SK-N-SH (cell line): Measurements from ENCODE around the gene FMO5. TPM values are rescaled to one million over a fixed set of nuclear protein-coding genes. Genes with fewer than 3 reads are reported as not detected.

Source experiments
- CTCF ChIA-PET: fragments of 300-600, 350-600 bp; formaldehyde crosslinking; extraction: SDS; loops from one replicate; lab custom pipeline; 2021; lab: Yijun Ruan, JAX
- POLR2A ChIA-PET: fragments of 350-600 bp; sonication (Branson Sonifier 250); formaldehyde crosslinking; extraction: SDS; loops from one replicate; lab custom pipeline; 2020; ENCODE audit warnings: antibody characterized with exemption, inconsistent platforms; lab: Yijun Ruan, JAX
- DNase-seq: peaks from one replicate; pipeline ENCODE4 v3.0.0; 2012
- H2AFZ ChIP-seq: fragments of 200-600 bp; sonication (generic); 2 replicates; pipeline ENCODE4 v1.8.1; 2016; ENCODE audit warnings: antibody characterized with exemption, mild to moderate bottlenecking, low read depth
- H3F3A ChIP-seq: fragments of 200-600 bp; sonication (generic); replicated peaks from 2 replicates; pipeline ENCODE3; 2016; ENCODE audit warnings: antibody characterized with exemption, mild to moderate bottlenecking; ENCODE audit not compliant: insufficient read depth
- H3K27ac ChIP-seq, 2 experiments: fragments of 200-500 bp in 1 of 2; fragments of 200-600 bp in 1 of 2; sonication (Bioruptor generic) in 1 of 2; sonication (generic), shearing (Covaris generic) in 1 of 2; 2 replicates each; pipeline versions ENCODE4 v1.5.1 to v1.6.1; 2014 to 2016; ENCODE audit warnings: low read depth in 2 of 2, inconsistent platforms in 1 of 2, low read length in 1 of 2, mild to moderate bottlenecking in 1 of 2, mixed read lengths in 1 of 2
- H3K27me3 ChIP-seq: fragments of 200-600 bp; sonication (generic), shearing (Covaris generic); 2 replicates; pipeline ENCODE4 v1.6.1; 2016; ENCODE audit warnings: mixed run types; ENCODE audit not compliant: insufficient read depth
- H3K36me3 ChIP-seq, 2 experiments: fragments of 200-500 bp in 1 of 2; fragments of 200-600 bp in 1 of 2; sonication (Bioruptor generic) in 1 of 2; sonication (generic) in 1 of 2; replicated peaks in 1 of 2; 2 replicates each; pipeline versions ENCODE3 to v1.5.1; 2014 to 2016; ENCODE audit warnings: low read length in 1 of 2, mild to moderate bottlenecking in 1 of 2; ENCODE audit not compliant: insufficient read depth in 2 of 2, control insufficient read depth in 1 of 2
- H3K4me1 ChIP-seq, 2 experiments: fragments of 200-500 bp in 1 of 2; fragments of 200-600 bp in 1 of 2; sonication (Bioruptor generic) in 1 of 2; sonication (generic), shearing (Covaris generic) in 1 of 2; 2 replicates each; pipeline versions ENCODE4 v1.5.1 to v1.6.1; 2014 to 2016; ENCODE audit warnings: low read depth in 1 of 2, low read length in 1 of 2, mixed run types in 1 of 2; ENCODE audit not compliant: insufficient read depth in 2 of 2, control insufficient read depth in 1 of 2
- H3K4me2 ChIP-seq: fragments of 200-600 bp; sonication (generic), shearing (Covaris generic); 2 replicates; pipeline ENCODE4 v1.6.1; 2017; ENCODE audit warnings: mixed run types
- H3K4me3 ChIP-seq, 2 experiments: fragments of 200-500 bp in 1 of 2; fragments of 200-600 bp in 1 of 2; sonication (Bioruptor generic) in 1 of 2; sonication (generic), shearing (Covaris generic) in 1 of 2; 2 replicates each; pipeline versions ENCODE4 v1.5.1 to v1.8.1; 2014 to 2016; ENCODE audit warnings: low read depth in 2 of 2, inconsistent platforms in 1 of 2, low read length in 1 of 2, mild to moderate bottlenecking in 1 of 2, mixed read lengths in 1 of 2, moderate library complexity in 1 of 2
- H3K79me2 ChIP-seq: fragments of 200-600 bp; sonication (generic); 2 replicates; pipeline ENCODE4 v1.8.1; 2017; ENCODE audit warnings: mild to moderate bottlenecking; ENCODE audit not compliant: insufficient read depth
- H3K9ac ChIP-seq: fragments of 200-600 bp; sonication (generic); 2 replicates; pipeline ENCODE4 v1.6.1; 2017; ENCODE audit warnings: mixed run types
- H3K9me2 ChIP-seq: fragments of 200-600 bp; sonication (generic); 2 replicates; pipeline ENCODE4 v1.6.1; 2017; ENCODE audit warnings: mixed run types
- H3K9me3 ChIP-seq: fragments of 200-600 bp; sonication (generic); 2 replicates; pipeline ENCODE4 v1.6.1; 2017; ENCODE audit warnings: mixed run types, mild to moderate bottlenecking, moderate library complexity
- H4K20me1 ChIP-seq: fragments of 200-600 bp; sonication (generic); 2 replicates; pipeline ENCODE4 v1.6.1; 2017; ENCODE audit warnings: mild to moderate bottlenecking, mixed run types; ENCODE audit not compliant: insufficient read depth
- ELF1 ChIP-seq: IDR thresholded peaks from 2 replicates; pipeline ENCODE4 v1.4.0; 2012
- EP300 ChIP-seq, 2 experiments: IDR thresholded peaks; 2 replicates each; pipeline versions ENCODE4 v1.4.0 to v1.6.1; 2012; ENCODE audit warnings: borderline replicate concordance in 1 of 2, low read depth in 1 of 2, low read length in 1 of 2
- FOSL2 ChIP-seq: IDR thresholded peaks from 2 replicates; pipeline ENCODE4 v1.4.0; 2012; ENCODE audit warnings: low read depth, mild to moderate bottlenecking, moderate library complexity, borderline replicate concordance
- FOXJ3 ChIP-seq: sonication (generic); formaldehyde crosslinking; IDR thresholded peaks from 2 replicates; pipeline ENCODE4 v1.5.1; 2020; ENCODE audit warnings: mild to moderate bottlenecking, missing genetic modification reagents
- FOXM1 ChIP-seq: IDR thresholded peaks from 2 replicates; pipeline ENCODE4 v1.4.0; 2012; ENCODE audit warnings: low read depth, mild to moderate bottlenecking
- GATA2 ChIP-seq: sonication (generic); formaldehyde crosslinking; IDR thresholded peaks from 2 replicates; pipeline ENCODE4 v1.5.0; 2020; ENCODE audit warnings: mild to moderate bottlenecking, missing genetic modification reagents
- JUND ChIP-seq: IDR thresholded peaks from 2 replicates; pipeline ENCODE4 v1.4.0; 2012
- NFIC ChIP-seq: IDR thresholded peaks from 2 replicates; pipeline ENCODE4 v1.4.0; 2012; ENCODE audit warnings: borderline replicate concordance
- POLR2AphosphoS5 ChIP-seq: IDR thresholded peaks from 2 replicates; pipeline ENCODE4 v1.6.1; 2012; ENCODE audit warnings: low read depth, low read length
- RCOR1 ChIP-seq: fragments of 150-350 bp; IDR thresholded peaks from 2 replicates; pipeline ENCODE4 v1.6.1; 2017; ENCODE audit warnings: antibody characterized with exemption, low read length
- SIN3A ChIP-seq: IDR thresholded peaks from 2 replicates; pipeline ENCODE4 v1.6.1; 2012; ENCODE audit warnings: low read depth, mild to moderate bottlenecking, low read length, moderate library complexity, borderline replicate concordance
- TAF1 ChIP-seq: IDR thresholded peaks from 2 replicates; pipeline ENCODE4 v1.6.1; 2012; ENCODE audit warnings: low read depth, mild to moderate bottlenecking, low read length, moderate library complexity, borderline replicate concordance
- TCF12 ChIP-seq: IDR thresholded peaks from 2 replicates; pipeline ENCODE4 v1.4.0; 2012
- TEAD4 ChIP-seq: IDR thresholded peaks from 2 replicates; pipeline ENCODE4 v1.4.0; 2012; ENCODE audit warnings: mild to moderate bottlenecking, borderline replicate concordance; ENCODE audit not compliant: insufficient read depth
- YY1 ChIP-seq: IDR thresholded peaks from 2 replicates; pipeline ENCODE4 v1.4.0; 2012; ENCODE audit warnings: low read depth, mild to moderate bottlenecking
- WGBS: methylation state at CpG from one replicate; pipeline ENCODE4 v1.1.6; 2017; ENCODE audit warnings: low lambda C conversion rate; 5-methylcytosine and 5-hydroxymethylcytosine counted together
- polyA plus RNA-seq, 3 experiments: library from polyadenylated mRNA; depleted of rRNA; stranded (reverse); fragments of >200 nt; gene quantifications; 2 replicates each; pipeline ENCODE4 v1.2.3, GENCODE V29; 2012
- TF ChIP-seq, protein P1 (sequence below): IDR thresholded peaks from 2 replicates; pipeline ENCODE4; 2012
- TF ChIP-seq, protein P2 (sequence below): IDR thresholded peaks from 2 replicates; pipeline ENCODE4 v1.4.0; 2012; ENCODE audit warnings: low read depth

The FMO5 gene
- polyA plus RNA-seq, 1 of the 3 experiments (the other 2 are of a cell fraction) = 0.30 TPM

DNA sequence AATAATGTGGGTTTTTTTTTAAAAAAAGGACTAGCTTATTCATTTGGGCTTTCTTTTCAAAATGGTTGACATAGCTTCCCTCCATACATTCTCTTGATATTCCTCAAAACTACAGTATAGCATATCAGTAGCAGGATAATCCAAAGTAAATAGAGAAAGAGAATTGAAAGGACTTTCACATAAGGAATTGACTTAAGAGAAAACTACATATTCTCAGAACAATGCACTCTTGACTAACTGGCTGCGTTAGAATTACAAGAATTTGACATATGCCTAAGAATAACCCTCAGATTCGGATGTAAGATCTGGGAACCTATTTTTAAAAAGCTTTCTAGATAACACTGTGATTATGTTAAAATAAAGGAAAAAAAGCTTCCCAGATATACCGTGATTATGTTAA is 56.0 kb downstream of the FMO5 start:
- no peaks in the 10 kb centered on the region for H3K27me3 ChIP-seq
- peak overlapping the region in 1 of 2 experiments; percentile 87; a peak in 1 of 4 replicates for H3K4me3 ChIP-seq
- H3K36me3 ChIP-seq = peaks cover 12 to 24% of the 10 kb centered on the region in 2 experiments
- H2AFZ ChIP-seq = no peak overlapping the region
- peak overlapping the region; percentile 80 for H3K4me2 ChIP-seq
- no peak for DNase-seq
- ChIA-PET POLR2A (interaction anchor here (1.0 kb wide), 1 partner anchor 73 kb away, joined by 3 read pairs; the partner anchor contains the start of gene CHD1L), CTCF (interaction anchor here (6.1 kb wide), 1 partner anchor 73 kb away, joined by 51 read pairs; the partner anchor contains the start of gene CHD1L)
- peaks cover 27 to 28% of the 10 kb centered on the region in 2 experiments; a peak in 3 of 4 replicates for H3K4me1 ChIP-seq
- peaks cover 36% of the 10 kb centered on the region for H3F3A ChIP-seq
- H3K9ac ChIP-seq = peak overlapping the region; percentile 88; the same call in 1 of the 2 replicates
- peaks cover 70% of the 10 kb centered on the region for H3K79me2 ChIP-seq
- H3K9me2 ChIP-seq = no peaks in the 10 kb centered on the region
- WGBS = 43% methylated on average over 3 of the region's 3 CpGs
- TF ChIP-seq YY1 (no peak), RCOR1 (no peak)
- H3K27ac ChIP-seq = peak overlapping the region; percentile 22 to 92; a peak in 3 of 4 replicates
- no peaks in the 10 kb centered on the region for H3K9me3 ChIP-seq
- H4K20me1 ChIP-seq = no peaks in the 10 kb centered on the region

DNA sequence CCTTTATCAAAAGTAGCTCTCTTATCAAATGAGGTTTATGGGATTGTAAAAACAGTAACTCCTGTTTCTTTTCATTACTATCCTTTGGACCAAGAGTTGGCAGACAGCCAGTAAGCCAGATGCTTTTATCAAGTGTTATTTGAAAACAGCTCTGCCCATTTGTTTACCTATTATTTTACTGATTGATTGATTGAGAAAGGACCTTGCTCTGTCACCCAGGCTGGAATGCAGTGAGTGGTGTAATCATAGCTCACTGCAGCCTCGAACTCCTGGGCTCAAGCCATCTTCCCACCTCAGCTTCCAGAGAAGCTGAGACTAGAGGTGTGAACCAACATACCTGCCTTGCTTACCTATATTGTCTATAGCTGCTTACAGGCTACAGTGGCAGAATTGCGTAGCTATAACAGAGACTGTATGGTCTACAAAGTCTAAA is 56.5 kb downstream of the FMO5 start:
- H3K4me3 ChIP-seq = peak overlapping the region in 1 of 2 experiments; percentile 14; a peak in 1 of 4 replicates
- CTCF ChIA-PET = interaction anchor here (6.1 kb wide), 1 partner anchor 74 kb away, joined by 51 read pairs; the partner anchor contains the start of gene CHD1L
- H3K9me3 ChIP-seq = no peaks in the 10 kb centered on the region
- H4K20me1 ChIP-seq = no peaks in the 10 kb centered on the region
- TF ChIP-seq GATA2 (CRISPR knock-in tag) (peak; percentile 21; the same call in 1 of the 2 replicates), ELF1 (no peak), TCF12 (peak; percentile 56), TAF1 (no peak), NFIC (peak; percentile 65; the same call in 1 of the 2 replicates)
- TF ChIP-seq, protein P1, sequence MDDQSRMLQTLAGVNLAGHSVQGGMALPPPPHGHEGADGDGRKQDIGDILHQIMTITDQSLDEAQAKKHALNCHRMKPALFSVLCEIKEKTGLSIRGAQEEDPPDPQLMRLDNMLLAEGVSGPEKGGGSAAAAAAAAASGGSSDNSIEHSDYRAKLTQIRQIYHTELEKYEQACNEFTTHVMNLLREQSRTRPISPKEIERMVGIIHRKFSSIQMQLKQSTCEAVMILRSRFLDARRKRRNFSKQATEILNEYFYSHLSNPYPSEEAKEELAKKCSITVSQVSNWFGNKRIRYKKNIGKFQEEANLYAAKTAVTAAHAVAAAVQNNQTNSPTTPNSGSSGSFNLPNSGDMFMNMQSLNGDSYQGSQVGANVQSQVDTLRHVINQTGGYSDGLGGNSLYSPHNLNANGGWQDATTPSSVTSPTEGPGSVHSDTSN = peak; percentile 69
- TF ChIP-seq, protein P2, sequence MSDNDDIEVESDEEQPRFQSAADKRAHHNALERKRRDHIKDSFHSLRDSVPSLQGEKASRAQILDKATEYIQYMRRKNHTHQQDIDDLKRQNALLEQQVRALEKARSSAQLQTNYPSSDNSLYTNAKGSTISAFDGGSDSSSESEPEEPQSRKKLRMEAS = no peak
- TF ChIP-seq, all 33 proteins: peak for 4
- H3K27ac ChIP-seq = peak overlapping the region; percentile 29 to 92; a peak in 3 of 4 replicates
- peaks cover 73% of the 10 kb centered on the region for H3K79me2 ChIP-seq
- H3K4me2 ChIP-seq = peak overlapping the region; percentile 80
- H2AFZ ChIP-seq = no peak overlapping the region
- POLR2A ChIA-PET = interaction anchor here (1.0 kb wide), 1 partner anchor 73 kb away, joined by 3 read pairs; the partner anchor contains the start of gene CHD1L
- H3K9me2 ChIP-seq = no peaks in the 10 kb centered on the region
- H3K36me3 ChIP-seq = peaks cover 12 to 27% of the 10 kb centered on the region in 2 experiments
- WGBS = 46% methylated on average over 2 of the region's 2 CpGs
- no peaks in the 10 kb centered on the region for H3K27me3 ChIP-seq
- peak overlapping the region; percentile 88; the same call in 1 of the 2 replicates for H3K9ac ChIP-seq
- no peak for DNase-seq
- peaks cover 36% of the 10 kb centered on the region for H3F3A ChIP-seq
- peaks cover 26 to 28% of the 10 kb centered on the region in 2 experiments; a peak in 3 of 4 replicates for H3K4me1 ChIP-seq

DNA sequence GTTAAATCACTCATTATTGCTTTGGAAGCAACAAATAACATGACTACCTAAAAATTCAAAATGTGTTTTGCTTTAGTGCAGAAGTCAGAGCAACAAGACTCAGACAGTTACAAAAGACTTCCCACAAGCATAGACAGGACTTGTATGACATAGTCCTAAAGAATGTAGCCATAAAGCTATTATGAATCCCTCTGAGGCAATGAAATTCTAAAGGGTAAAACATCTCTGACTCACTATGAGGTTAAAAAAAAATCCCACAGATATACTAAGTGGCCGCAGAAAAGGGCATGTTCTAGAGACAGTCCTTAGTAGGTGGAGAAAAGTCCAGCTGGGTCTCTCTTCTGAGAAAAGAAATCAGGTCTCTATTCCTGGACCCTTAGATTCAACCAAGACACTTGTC is 57.8 kb downstream of the FMO5 start:
- H3K4me2 ChIP-seq = peak overlapping the region; percentile 80
- no peaks in the 10 kb centered on the region for H3K9me2 ChIP-seq
- H2AFZ ChIP-seq = no peak overlapping the region
- peak overlapping the region; percentile 30; the same call in 1 of the 2 replicates for H3K9ac ChIP-seq
- H3K9me3 ChIP-seq = no peaks in the 10 kb centered on the region
- peaks cover 22 to 28% of the 10 kb centered on the region in 2 experiments; a peak in 3 of 4 replicates for H3K4me1 ChIP-seq
- POLR2A ChIA-PET = no interaction called here
- peak overlapping the region; percentile 63 to 92; a peak in 3 of 4 replicates for H3K27ac ChIP-seq
- H3K36me3 ChIP-seq = peaks cover 12 to 35% of the 10 kb centered on the region in 2 experiments
- no peak overlapping the region for H3K4me3 ChIP-seq
- TF ChIP-seq EP300 (IDR thresholded peaks at IDR 0.05; ENCODE audit: borderline replicate concordance in 1 of 2, low read depth in 1 of 2, low read length in 1 of 2) (peak in 1 of 2 experiments; percentile 65; a peak in 2 of 4 replicates), TEAD4 (0 out of 2 replicates have a peak, but pooled peaks have one; percentile 63), FOSL2 (peak; percentile 91), SIN3A (no peak), GATA2 (CRISPR knock-in tag) (no peak), FOXM1 (no peak), NFIC (peak; percentile 40; the same call in 1 of the 2 replicates), FOXJ3 (no peak), TCF12 (peak; percentile 76), TAF1 (no peak), POLR2AphosphoS5 (peak; percentile 54; the same call in 1 of the 2 replicates), JUND (peak; percentile 83)
- TF ChIP-seq, protein P2 = no peak
- TF ChIP-seq, protein P1 = peak; percentile 61; the same call in 1 of the 2 replicates
- TF ChIP-seq, all 33 proteins: peak for 8
- Histone ChIP-seq H3F3A (peaks cover 34% of the 10 kb centered on the region), H3K27me3 (no peaks in the 10 kb centered on the region), H4K20me1 (no peaks in the 10 kb centered on the region), H3K79me2 (peaks cover 79% of the 10 kb centered on the region)
- CTCF ChIA-PET = interaction anchor here (6.1 kb wide), 1 partner anchor 75 kb away, joined by 51 read pairs; the partner anchor contains the start of gene CHD1L
- WGBS = 18% methylated on average over 1 of the region's 1 CpG
- no peak for DNase-seq
